WERI-Rb-1 (cell line): ENCODE data around the gene GRIA1.

Source experiments
- DNase-seq: peaks from one replicate; pipeline ENCODE4 v3.0.0-alpha.2; 2020
- H3K27ac ChIP-seq: fragments of 250-450 bp; sonication (Bioruptor Pico); 2 replicates; pipeline ENCODE4 v1.5.1; 2020; ENCODE audit warnings: mild to moderate bottlenecking, moderate library complexity
- H3K27me3 ChIP-seq: fragments of 250-450 bp; sonication (Bioruptor Pico); 2 replicates; pipeline ENCODE4 v1.5.1; 2021; ENCODE audit warnings: mild to moderate bottlenecking, low read depth, moderate library complexity; ENCODE audit not compliant: insufficient read depth, severe bottlenecking
- H3K36me3 ChIP-seq: fragments of 250-450 bp; sonication (Bioruptor Pico); 2 replicates; pipeline ENCODE4 v1.5.1; 2020; ENCODE audit warnings: mild to moderate bottlenecking, moderate library complexity
- H3K4me3 ChIP-seq: 2 replicates; pipeline ENCODE4 v1.5.1; 2011; ENCODE audit warnings: low read depth, mild to moderate bottlenecking, control low read depth, low read length
- H3K9me3 ChIP-seq: fragments of 250-450 bp; sonication (Bioruptor Pico); 2 replicates; pipeline ENCODE4 v1.5.1; 2021; ENCODE audit warnings: mild to moderate bottlenecking, moderate library complexity; ENCODE audit not compliant: severe bottlenecking
- TF ChIP-seq, protein P1 (sequence below): IDR thresholded peaks from 2 replicates; pipeline ENCODE4 v1.5.1; 2011; ENCODE audit warnings: low read depth, mild to moderate bottlenecking, control low read depth, inconsistent platforms, low read length

The GRIA1 gene

DNA sequence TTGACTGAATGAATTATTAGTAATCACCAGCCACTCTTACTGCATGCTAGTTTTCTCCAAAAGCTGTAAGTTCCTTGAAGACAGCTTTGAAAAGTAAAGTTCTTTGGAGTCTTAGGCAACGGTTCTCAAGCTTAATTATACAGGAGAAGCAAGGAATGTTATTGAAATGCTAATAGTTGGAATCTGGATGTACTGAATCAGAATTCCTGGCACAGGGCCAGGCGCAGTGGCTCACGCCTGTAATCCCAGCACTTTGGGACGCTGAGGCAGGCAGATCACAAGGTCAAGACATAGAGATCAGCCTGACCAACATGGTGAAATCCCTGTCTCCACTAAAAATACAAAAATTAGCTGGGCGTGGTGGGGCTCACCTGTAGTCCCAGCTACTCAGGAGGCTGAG, 33.4 kb downstream of the GRIA1 start:
- Histone ChIP-seq H3K27ac (no peak overlapping the region), H3K36me3 (no peaks in the 10 kb centered on the region), H3K27me3 (no peaks in the 10 kb centered on the region), H3K9me3 (no peaks in the 10 kb centered on the region), H3K4me3 (no peak overlapping the region)
- TF ChIP-seq, protein P1, sequence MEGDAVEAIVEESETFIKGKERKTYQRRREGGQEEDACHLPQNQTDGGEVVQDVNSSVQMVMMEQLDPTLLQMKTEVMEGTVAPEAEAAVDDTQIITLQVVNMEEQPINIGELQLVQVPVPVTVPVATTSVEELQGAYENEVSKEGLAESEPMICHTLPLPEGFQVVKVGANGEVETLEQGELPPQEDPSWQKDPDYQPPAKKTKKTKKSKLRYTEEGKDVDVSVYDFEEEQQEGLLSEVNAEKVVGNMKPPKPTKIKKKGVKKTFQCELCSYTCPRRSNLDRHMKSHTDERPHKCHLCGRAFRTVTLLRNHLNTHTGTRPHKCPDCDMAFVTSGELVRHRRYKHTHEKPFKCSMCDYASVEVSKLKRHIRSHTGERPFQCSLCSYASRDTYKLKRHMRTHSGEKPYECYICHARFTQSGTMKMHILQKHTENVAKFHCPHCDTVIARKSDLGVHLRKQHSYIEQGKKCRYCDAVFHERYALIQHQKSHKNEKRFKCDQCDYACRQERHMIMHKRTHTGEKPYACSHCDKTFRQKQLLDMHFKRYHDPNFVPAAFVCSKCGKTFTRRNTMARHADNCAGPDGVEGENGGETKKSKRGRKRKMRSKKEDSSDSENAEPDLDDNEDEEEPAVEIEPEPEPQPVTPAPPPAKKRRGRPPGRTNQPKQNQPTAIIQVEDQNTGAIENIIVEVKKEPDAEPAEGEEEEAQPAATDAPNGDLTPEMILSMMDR = no peak
- DNase-seq = no peak

DNA sequence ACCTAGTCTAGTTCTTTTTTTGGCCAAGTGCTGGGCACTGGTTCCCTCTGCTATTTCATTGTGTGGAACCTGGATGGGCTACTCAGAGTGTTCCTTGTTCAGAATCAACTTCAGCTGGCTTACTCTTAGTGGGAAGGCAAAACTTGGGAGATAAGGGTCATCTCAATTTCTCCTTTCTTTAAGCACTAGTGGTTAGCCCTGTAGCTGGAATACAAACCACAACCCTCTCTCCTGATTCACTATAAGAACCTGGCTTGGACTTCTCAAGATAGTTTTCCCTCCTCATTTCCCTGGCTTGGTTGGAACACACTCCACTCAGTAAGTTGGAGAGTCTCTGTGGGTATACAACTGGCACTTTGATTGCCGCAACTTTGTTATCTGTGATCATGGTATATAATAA, 35.1 kb downstream of the GRIA1 start:
- DNase-seq = no peak
- TF ChIP-seq, protein P1 = no peak
- Histone ChIP-seq H3K9me3 (no peaks in the 10 kb centered on the region), H3K36me3 (no peaks in the 10 kb centered on the region), H3K27me3 (no peaks in the 10 kb centered on the region), H3K4me3 (no peak overlapping the region), H3K27ac (no peak overlapping the region)

DNA sequence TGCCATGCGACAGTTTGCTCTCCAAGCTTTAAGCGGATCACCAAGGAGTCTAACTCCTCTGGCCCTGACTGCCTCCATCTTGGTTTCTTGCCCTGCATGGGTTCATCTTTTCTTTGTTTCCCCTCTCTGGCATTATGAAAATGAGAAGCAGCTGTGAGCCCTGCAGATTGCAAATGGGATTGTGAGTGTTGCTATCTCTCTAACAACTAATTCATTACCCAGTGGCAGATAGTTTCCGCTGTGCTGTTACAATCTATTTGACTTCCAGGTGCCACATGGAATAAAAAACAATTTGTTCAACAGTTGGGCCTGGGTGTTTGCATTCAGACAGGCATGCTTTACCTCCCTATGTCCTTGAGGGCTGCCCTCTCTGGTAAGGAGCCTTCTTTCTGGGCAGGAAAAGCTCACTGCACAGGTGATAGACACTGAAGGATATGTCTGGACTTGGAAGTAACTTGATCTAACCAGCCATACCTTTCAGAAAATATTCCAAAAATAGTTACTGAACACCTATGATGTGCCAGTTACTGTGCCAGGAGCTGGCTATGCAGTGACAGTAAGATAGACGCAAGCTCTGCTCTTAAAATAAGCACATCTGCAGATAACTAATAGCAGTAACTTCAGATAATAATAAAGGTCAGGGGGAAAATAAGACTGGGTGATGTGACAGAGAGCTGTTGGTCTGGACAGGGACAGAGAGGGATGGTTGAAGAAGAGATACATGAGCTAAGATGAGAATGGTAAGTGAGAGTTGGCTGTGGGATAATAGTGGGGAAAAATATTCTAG, 40.1 kb downstream of the GRIA1 start:
- no peaks in the 10 kb centered on the region for H3K27me3 ChIP-seq
- no peak overlapping the region for H3K27ac ChIP-seq
- H3K36me3 ChIP-seq = no peaks in the 10 kb centered on the region
- TF ChIP-seq, protein P1 = no peak
- H3K9me3 ChIP-seq = no peaks in the 10 kb centered on the region
- no peak for DNase-seq
- H3K4me3 ChIP-seq = no peak overlapping the region

DNA sequence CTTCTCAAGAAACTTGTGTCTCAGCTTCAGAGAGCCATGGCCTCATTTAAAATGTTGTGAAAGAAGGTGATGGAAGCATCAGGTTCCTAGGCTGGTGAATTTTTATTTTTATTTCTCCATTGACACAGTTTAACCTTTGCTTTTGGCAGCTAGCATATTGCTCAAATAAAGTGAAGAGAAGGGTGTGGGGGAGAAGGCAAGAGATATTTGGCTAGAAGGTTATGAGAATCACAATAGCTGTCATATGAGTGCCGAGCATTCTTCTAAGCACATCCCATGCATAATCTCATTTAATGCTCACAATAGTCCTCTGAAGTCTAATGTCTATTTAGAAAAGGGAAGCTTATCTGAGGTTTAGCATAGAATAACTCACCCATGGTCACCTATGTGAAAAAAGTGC, 43.1 kb downstream of the GRIA1 start:
- H3K27ac ChIP-seq = no peak overlapping the region
- no peak for DNase-seq

DNA sequence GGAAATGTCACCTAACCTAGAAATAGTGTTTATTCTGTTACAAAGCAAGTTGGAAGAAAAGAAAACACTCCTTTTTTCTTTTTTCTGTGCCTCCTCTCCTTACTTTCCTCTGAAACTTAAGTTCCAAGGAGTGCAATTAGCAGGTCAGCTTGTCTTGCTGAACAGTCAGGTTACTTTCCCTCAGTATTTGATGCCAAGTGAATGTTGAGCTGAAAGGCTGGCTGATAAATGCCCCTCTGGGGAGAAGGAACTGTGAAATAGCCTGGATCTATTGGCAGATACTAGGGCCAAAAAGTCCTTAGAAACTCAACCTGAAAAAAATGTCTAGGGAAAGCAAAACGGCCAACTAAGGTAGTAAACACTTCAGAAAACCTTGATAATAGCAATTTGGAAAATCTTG, 43.6 kb downstream of the GRIA1 start:
- Histone ChIP-seq H3K27ac (no peak overlapping the region), H3K27me3 (no peaks in the 10 kb centered on the region), H3K9me3 (no peaks in the 10 kb centered on the region), H3K36me3 (no peaks in the 10 kb centered on the region), H3K4me3 (no peak overlapping the region)
- TF ChIP-seq, protein P1 = no peak
- no peak for DNase-seq

More for the DNA sequence above, 43.1 kb downstream of the GRIA1 start:
- Histone ChIP-seq H3K9me3 (no peaks in the 10 kb centered on the region), H3K4me3 (no peak overlapping the region), H3K36me3 (no peaks in the 10 kb centered on the region), H3K27me3 (no peaks in the 10 kb centered on the region)
- TF ChIP-seq, protein P1 = no peak

DNA sequence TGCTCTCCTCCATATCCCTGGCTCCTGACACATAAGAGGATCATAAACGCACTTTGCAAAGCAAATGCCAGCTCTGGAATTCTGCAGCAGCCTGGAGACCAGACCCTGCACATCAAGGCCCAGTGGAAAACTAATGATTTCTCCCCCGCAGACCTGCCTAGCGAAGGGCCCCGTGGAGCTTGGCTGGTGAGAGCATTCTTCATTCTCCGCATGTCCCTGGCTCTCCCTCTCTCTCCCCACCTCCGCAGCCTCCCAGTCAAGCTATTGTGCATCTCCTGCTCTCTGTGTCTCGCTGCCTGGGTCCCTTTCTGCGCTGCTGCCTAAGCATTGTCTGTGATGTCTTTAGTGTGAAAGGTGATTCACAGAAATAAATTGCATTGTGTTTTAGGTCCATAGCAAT, 46.7 kb downstream of the GRIA1 start:
- Histone ChIP-seq H3K36me3 (no peaks in the 10 kb centered on the region), H3K27ac (no peak overlapping the region), H3K9me3 (no peaks in the 10 kb centered on the region), H3K4me3 (no peak overlapping the region), H3K27me3 (no peaks in the 10 kb centered on the region)
- TF ChIP-seq, protein P1 = no peak
- DNase-seq = no peak
